Heart left ventricle (tissue), 16 donors: ENCODE measurements around the gene GRB2. TPM values are rescaled to one million over a fixed set of nuclear protein-coding genes. Genes with fewer than 3 reads are reported as not detected.
A peak's percentile ranks its signal among the peaks of the same experiment; 100 is the strongest.

ENCODE experiments used
- ATAC-seq, 4 donors: fragments of 200-7000 bp; cut with Tn5 transposase; one replicate each; pipeline ENCODE4 v1.9.1; 2020 to 2022; ENCODE audit warnings: moderate library complexity in 4 of 4, mild to moderate bottlenecking in 3 of 4, moderate number of reproducible peaks in 1 of 4
- DNase-seq, 5 donors: peaks; one replicate each; pipeline ENCODE4 v3.0.0-alpha.2; 2020
- H3K27ac ChIP-seq, 12 donors: fragments of 200-600 bp; sonication (generic) in 4 of 12; one replicate each; pipeline versions ENCODE4 v1.5.0 to v1.8.0; 2016 to 2022; ENCODE audit warnings: mild to moderate bottlenecking in 2 of 12
- H3K27me3 ChIP-seq, 9 donors: fragments of 200-600 bp; sonication (generic) in 2 of 9; one replicate each; pipeline versions ENCODE4 v1.5.1 to v1.8.0; 2016 to 2022; ENCODE audit warnings: mild to moderate bottlenecking in 3 of 9
- H3K36me3 ChIP-seq, 9 donors: fragments of 200-600 bp; sonication (generic) in 2 of 9; one replicate each; pipeline versions ENCODE4 v1.5.0 to v1.8.0; 2018 to 2022; ENCODE audit warnings: mild to moderate bottlenecking in 2 of 9
- H3K4me1 ChIP-seq, 12 donors: fragments of 200-600 bp; sonication (generic) in 4 of 12; one replicate each; pipeline versions ENCODE4 v1.5.0 to v1.8.0; 2016 to 2022; ENCODE audit warnings: mild to moderate bottlenecking in 3 of 12
- H3K4me3 ChIP-seq, 12 donors: fragments of 200-600 bp; sonication (generic) in 4 of 12; one replicate each; pipeline versions ENCODE4 v1.5.0 to v1.8.0; 2017 to 2022; ENCODE audit warnings: mild to moderate bottlenecking in 9 of 12, moderate library complexity in 4 of 12
- H3K9me3 ChIP-seq, 12 donors: fragments of 200-600 bp; sonication (generic) in 4 of 12; one replicate each; pipeline versions ENCODE4 v1.5.0 to v1.8.0; 2016 to 2022; ENCODE audit warnings: mild to moderate bottlenecking in 1 of 12
- CTCF ChIP-seq, 12 donors: fragments of 200-600 bp; sonication (generic) in 4 of 12; IDR thresholded peaks; one replicate each; pipeline versions ENCODE4 v1.5.0 to v1.8.0; 2018 to 2022; ENCODE audit warnings: antibody characterized with exemption in 12 of 12, mild to moderate bottlenecking in 5 of 12
- POLR2A ChIP-seq, 2 donors: fragments of 450-650 bp; IDR thresholded peaks; one replicate each; pipeline ENCODE4 v1.6.1; 2017; ENCODE audit warnings: antibody characterized with exemption in 2 of 2, mild to moderate bottlenecking in 2 of 2, moderate library complexity in 2 of 2
- WGBS, 4 donors: extraction: QIAGEN DNeasy Blood & Tissue Kit in 2 of 4; methylation state at CpG; one replicate each; pipeline versions ENCODE4 v1.1.5 to v1.1.7; 2013 to 2018; 5-methylcytosine and 5-hydroxymethylcytosine counted together
- intact Hi-C, 10 donors: fragments of 100-400 bp; cut with DNase I; formaldehyde crosslinking; loops; one replicate each; pipeline versions ENCODE4 v1.11.1 to v1.14.2; 2022
- polyA plus RNA-seq, 2 donors: library from polyadenylated mRNA; stranded (reverse); fragments of 200-250 nt; gene quantifications; one replicate each; pipeline ENCODE4 v1.2.3, GENCODE V29; 2013
- total RNA-seq, 9 donors: library from RNA; depleted of rRNA in 2 of 9; stranded (reverse); fragments of >200 nt in 2 of 9; fragmentation: NEBNext Ultra II Directional in 3 of 9; extraction: Animal tissue kit (Norgen Biotek cat#: 25700) in 3 of 9; gene quantifications; one replicate each; pipeline versions ENCODE4 v1.1.0 to v1.2.4, GENCODE V29; 2016 to 2023
- donor health status: ischemic (EF 13 %, LVEDD 7.1; RV severe dilation, severe dysfunction).
- donor health status: healthy with polysubstance abuse.
- donor health status: DM: no; HTN: yes; CAD: no.
- donor health status: DM: no; HTN: no; CAD: no.
- donor health status: ischemic (EF 25% LVEDD 6.9; RV normal size, moderate dysfunction).
- donor health status: ischemic (EF 25% LVEDD 5.7; RV mildly dilated, moderate dysfunction).
- donor health status: healthy.
- donor health status: DM: yes; HTN: yes; CAD: no.
- donor health status: ischemic (EF 35%, LVEDD 5.7; RV mildly dilated, moderate dysfunction).
- donor health status: nonischemic (EF 11% LVEDD 7.7; RV severe dilation, severe dysfunction).
- donor health status: DM: yes; HTN: yes; CAD: no.
- donor health status: PGD.
- donor health status: ischemic (EF 29% LVEDD 5.4; RV normal size, mild dysfunction).
- donor health status: nonischemic (EF 23%, LVEDD 6.1; RV moderate dilation, normal function).

GRB2 gene
- total and polyA plus RNA-seq, 11 donors = 24.5 to 145 (median 67.7) TPM

GRCh38 chr17:75416006-75416405 lies 10.5 kb upstream of the GRB2 start:
- DNase-seq (no peak), ATAC-seq (no peak)
- WGBS, 4 donors = 83 to 94% (median 92%) methylated on average over 9 of the region's 9 CpGs
- Histone ChIP-seq H3K4me3 (no peak overlapping the region), H3K4me1 (peaks cover 0 to 15% (median 1%) of the 10 kb centered on the region in 12 donors), H3K36me3 (no peaks in the 10 kb centered on the region), H3K27ac (no peak overlapping the region), H3K9me3 (no peaks in the 10 kb centered on the region), H3K27me3 (no peaks in the 10 kb centered on the region)
- TF ChIP-seq POLR2A (IDR thresholded peaks at IDR 0.05) (no peak), CTCF (IDR thresholded peaks at IDR 0.05) (no peak)
- intact Hi-C loops = loop anchor here in 1 of 10 donors (10.0 kb wide), 1 partner anchor 301 kb away; no protein-coding TSS in a partner anchor

- intact Hi-C loops = loop anchor here in 3 of 10 donors (5.0 to 10.0 kb wide), 3 partner anchors 92 to 300 kb away; partner anchors contain the start of gene MIF4GD (in 1 of the 3)
- no peaks in the 10 kb centered on the region for H3K9me3 ChIP-seq
Measured at GRCh38 chr17:75414488-75414887, 9.0 kb upstream of the GRB2 start.

GRCh38 chr17:75412455-75413317 lies 7.2 kb upstream of the GRB2 start:
- H3K36me3 ChIP-seq = no peaks in the 10 kb centered on the region
- H3K27me3 ChIP-seq = no peaks in the 10 kb centered on the region
- H3K4me1 ChIP-seq = peaks cover 0 to 14% (median 1%) of the 10 kb centered on the region in 12 donors
- ATAC-seq (peak; percentile 21 to 67 (median 53)), DNase-seq (peak in 3 of 5 donors; percentile 39 to 50 (median 46))
- intact Hi-C loops = loop anchor here in 6 of 10 donors (2.0 to 10.0 kb wide), 5 partner anchors 90 to 298 kb away; partner anchors contain the start of gene MIF4GD (in 2 of the 6)
- WGBS, 4 donors = 0 to 3% (median 2%) methylated on average over 8 of the region's 8 CpGs
- TF ChIP-seq POLR2A (IDR thresholded peaks at IDR 0.05) (no peak), CTCF (IDR thresholded peaks at IDR 0.05) (peak; percentile 65 to 90 (median 78))
- H3K27ac ChIP-seq = no peak overlapping the region
- peak overlapping the region in 7 of 12 donors; percentile 4 to 32 (median 10) for H3K4me3 ChIP-seq
- H3K9me3 ChIP-seq = no peaks in the 10 kb centered on the region

More at GRCh38 chr17:75414488-75414887, 9.0 kb upstream of the GRB2 start:
- ATAC-seq (no peak), DNase-seq (no peak)
- TF ChIP-seq CTCF (IDR thresholded peaks at IDR 0.05) (no peak), POLR2A (IDR thresholded peaks at IDR 0.05) (no peak)
- no peak overlapping the region for H3K27ac ChIP-seq
- H3K4me1 ChIP-seq = peaks cover 0 to 15% (median 1%) of the 10 kb centered on the region in 12 donors
- H3K4me3 ChIP-seq = no peak overlapping the region
- no peaks in the 10 kb centered on the region for H3K36me3 ChIP-seq
- no peaks in the 10 kb centered on the region for H3K27me3 ChIP-seq
- 85 to 94% (median 90%) methylated on average over 1 of the region's 1 CpG for WGBS, 4 donors
